ENCODE data around the gene SLC25A23. TPM values are rescaled to one million over a fixed set of nuclear protein-coding genes. Genes with fewer than 3 reads are reported as not detected.

The SLC25A23 gene
- total and polyA plus RNA-seq, 9 of the 15 experiments (the other 6 are each of a cell fraction or from before 2014, with no cell fraction given), result 6.1 to 72.0 (median 26.6) TPM

DNA sequence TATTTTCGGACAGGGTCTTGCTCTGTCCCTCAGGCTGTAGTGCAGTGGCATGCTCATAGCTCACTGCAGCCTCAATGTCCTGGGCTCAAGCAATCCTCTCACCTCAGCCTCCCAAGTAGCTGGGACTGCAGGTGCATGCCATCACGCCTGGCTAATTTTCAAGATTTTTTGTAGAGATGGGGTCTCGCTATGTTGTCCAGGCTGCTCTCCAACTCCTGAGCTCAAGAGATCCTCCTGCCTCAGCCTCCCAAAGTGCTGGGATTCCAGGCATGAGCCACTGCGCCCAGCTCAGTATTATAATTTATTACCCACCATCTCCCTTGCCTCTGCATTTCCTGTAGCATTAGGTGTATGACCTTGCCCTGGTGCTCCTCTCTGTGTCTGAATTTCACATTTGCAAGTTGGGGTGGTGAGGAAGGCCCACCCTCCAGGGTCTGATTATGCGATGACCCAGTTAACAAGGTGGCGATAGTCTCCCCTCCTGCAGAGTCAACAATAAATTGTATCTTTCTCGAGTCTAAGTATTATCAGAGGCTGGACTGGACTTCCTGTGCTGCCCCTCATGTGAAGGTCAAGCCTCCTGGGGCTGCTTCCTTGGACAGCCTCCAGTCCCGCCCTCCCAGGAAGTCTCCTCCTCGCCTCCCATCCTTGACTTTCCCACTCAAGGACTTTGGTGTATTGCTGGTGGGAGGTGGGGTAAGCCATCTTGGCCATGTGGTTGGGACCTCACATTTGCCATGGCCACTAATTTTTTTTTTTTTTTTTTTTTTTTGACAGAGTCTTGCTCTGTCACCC, 44.0 kb upstream of the SLC25A23 start (continued):
- TF ChIP-seq, protein P1, sequence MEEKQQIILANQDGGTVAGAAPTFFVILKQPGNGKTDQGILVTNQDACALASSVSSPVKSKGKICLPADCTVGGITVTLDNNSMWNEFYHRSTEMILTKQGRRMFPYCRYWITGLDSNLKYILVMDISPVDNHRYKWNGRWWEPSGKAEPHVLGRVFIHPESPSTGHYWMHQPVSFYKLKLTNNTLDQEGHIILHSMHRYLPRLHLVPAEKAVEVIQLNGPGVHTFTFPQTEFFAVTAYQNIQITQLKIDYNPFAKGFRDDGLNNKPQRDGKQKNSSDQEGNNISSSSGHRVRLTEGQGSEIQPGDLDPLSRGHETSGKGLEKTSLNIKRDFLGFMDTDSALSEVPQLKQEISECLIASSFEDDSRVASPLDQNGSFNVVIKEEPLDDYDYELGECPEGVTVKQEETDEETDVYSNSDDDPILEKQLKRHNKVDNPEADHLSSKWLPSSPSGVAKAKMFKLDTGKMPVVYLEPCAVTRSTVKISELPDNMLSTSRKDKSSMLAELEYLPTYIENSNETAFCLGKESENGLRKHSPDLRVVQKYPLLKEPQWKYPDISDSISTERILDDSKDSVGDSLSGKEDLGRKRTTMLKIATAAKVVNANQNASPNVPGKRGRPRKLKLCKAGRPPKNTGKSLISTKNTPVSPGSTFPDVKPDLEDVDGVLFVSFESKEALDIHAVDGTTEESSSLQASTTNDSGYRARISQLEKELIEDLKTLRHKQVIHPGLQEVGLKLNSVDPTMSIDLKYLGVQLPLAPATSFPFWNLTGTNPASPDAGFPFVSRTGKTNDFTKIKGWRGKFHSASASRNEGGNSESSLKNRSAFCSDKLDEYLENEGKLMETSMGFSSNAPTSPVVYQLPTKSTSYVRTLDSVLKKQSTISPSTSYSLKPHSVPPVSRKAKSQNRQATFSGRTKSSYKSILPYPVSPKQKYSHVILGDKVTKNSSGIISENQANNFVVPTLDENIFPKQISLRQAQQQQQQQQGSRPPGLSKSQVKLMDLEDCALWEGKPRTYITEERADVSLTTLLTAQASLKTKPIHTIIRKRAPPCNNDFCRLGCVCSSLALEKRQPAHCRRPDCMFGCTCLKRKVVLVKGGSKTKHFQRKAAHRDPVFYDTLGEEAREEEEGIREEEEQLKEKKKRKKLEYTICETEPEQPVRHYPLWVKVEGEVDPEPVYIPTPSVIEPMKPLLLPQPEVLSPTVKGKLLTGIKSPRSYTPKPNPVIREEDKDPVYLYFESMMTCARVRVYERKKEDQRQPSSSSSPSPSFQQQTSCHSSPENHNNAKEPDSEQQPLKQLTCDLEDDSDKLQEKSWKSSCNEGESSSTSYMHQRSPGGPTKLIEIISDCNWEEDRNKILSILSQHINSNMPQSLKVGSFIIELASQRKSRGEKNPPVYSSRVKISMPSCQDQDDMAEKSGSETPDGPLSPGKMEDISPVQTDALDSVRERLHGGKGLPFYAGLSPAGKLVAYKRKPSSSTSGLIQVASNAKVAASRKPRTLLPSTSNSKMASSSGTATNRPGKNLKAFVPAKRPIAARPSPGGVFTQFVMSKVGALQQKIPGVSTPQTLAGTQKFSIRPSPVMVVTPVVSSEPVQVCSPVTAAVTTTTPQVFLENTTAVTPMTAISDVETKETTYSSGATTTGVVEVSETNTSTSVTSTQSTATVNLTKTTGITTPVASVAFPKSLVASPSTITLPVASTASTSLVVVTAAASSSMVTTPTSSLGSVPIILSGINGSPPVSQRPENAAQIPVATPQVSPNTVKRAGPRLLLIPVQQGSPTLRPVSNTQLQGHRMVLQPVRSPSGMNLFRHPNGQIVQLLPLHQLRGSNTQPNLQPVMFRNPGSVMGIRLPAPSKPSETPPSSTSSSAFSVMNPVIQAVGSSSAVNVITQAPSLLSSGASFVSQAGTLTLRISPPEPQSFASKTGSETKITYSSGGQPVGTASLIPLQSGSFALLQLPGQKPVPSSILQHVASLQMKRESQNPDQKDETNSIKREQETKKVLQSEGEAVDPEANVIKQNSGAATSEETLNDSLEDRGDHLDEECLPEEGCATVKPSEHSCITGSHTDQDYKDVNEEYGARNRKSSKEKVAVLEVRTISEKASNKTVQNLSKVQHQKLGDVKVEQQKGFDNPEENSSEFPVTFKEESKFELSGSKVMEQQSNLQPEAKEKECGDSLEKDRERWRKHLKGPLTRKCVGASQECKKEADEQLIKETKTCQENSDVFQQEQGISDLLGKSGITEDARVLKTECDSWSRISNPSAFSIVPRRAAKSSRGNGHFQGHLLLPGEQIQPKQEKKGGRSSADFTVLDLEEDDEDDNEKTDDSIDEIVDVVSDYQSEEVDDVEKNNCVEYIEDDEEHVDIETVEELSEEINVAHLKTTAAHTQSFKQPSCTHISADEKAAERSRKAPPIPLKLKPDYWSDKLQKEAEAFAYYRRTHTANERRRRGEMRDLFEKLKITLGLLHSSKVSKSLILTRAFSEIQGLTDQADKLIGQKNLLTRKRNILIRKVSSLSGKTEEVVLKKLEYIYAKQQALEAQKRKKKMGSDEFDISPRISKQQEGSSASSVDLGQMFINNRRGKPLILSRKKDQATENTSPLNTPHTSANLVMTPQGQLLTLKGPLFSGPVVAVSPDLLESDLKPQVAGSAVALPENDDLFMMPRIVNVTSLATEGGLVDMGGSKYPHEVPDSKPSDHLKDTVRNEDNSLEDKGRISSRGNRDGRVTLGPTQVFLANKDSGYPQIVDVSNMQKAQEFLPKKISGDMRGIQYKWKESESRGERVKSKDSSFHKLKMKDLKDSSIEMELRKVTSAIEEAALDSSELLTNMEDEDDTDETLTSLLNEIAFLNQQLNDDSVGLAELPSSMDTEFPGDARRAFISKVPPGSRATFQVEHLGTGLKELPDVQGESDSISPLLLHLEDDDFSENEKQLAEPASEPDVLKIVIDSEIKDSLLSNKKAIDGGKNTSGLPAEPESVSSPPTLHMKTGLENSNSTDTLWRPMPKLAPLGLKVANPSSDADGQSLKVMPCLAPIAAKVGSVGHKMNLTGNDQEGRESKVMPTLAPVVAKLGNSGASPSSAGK (IDR thresholded peaks at IDR 0.05), result peak; percentile 46; the same call in 1 of the 2 replicates
- TF ChIP-seq CTBP1 (IDR thresholded peaks at IDR 0.05; ENCODE audit: borderline replicate concordance), result no peak
- TF ChIP-seq PHB2 (IDR thresholded peaks at IDR 0.05; ENCODE audit: low read depth), result no peak
- TF ChIP-seq, protein P2, sequence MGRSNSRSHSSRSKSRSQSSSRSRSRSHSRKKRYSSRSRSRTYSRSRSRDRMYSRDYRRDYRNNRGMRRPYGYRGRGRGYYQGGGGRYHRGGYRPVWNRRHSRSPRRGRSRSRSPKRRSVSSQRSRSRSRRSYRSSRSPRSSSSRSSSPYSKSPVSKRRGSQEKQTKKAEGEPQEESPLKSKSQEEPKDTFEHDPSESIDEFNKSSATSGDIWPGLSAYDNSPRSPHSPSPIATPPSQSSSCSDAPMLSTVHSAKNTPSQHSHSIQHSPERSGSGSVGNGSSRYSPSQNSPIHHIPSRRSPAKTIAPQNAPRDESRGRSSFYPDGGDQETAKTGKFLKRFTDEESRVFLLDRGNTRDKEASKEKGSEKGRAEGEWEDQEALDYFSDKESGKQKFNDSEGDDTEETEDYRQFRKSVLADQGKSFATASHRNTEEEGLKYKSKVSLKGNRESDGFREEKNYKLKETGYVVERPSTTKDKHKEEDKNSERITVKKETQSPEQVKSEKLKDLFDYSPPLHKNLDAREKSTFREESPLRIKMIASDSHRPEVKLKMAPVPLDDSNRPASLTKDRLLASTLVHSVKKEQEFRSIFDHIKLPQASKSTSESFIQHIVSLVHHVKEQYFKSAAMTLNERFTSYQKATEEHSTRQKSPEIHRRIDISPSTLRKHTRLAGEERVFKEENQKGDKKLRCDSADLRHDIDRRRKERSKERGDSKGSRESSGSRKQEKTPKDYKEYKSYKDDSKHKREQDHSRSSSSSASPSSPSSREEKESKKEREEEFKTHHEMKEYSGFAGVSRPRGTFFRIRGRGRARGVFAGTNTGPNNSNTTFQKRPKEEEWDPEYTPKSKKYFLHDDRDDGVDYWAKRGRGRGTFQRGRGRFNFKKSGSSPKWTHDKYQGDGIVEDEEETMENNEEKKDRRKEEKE (IDR thresholded peaks at IDR 0.05; ENCODE audit: borderline replicate concordance in 1 of 2, control insufficient read depth in 1 of 2, low read depth in 2 of 2, low read length in 1 of 2), result no peak
- TF ChIP-seq HDAC1 (IDR thresholded peaks at IDR 0.05), result no peak
- TF ChIP-seq, protein P3, sequence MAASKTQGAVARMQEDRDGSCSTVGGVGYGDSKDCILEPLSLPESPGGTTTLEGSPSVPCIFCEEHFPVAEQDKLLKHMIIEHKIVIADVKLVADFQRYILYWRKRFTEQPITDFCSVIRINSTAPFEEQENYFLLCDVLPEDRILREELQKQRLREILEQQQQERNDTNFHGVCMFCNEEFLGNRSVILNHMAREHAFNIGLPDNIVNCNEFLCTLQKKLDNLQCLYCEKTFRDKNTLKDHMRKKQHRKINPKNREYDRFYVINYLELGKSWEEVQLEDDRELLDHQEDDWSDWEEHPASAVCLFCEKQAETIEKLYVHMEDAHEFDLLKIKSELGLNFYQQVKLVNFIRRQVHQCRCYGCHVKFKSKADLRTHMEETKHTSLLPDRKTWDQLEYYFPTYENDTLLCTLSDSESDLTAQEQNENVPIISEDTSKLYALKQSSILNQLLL (CRISPR knock-in tag; IDR thresholded peaks at IDR 0.05; ENCODE audit: borderline replicate concordance), result no peak
- no peak for TF ChIP-seq SREBF2 (CRISPR knock-in tag; IDR thresholded peaks at IDR 0.05)
- TF ChIP-seq CBX3 (IDR thresholded peaks at IDR 0.05; ENCODE audit: borderline replicate concordance in 1 of 2, low read length in 2 of 2), result no peak
- peak; percentile 74 for TF ChIP-seq ESRRA (IDR thresholded peaks at IDR 0.05; ENCODE audit: borderline replicate concordance, low read depth)
- TF ChIP-seq ZNF12 (CRISPR knock-in tag; IDR thresholded peaks at IDR 0.05), result no peak

Measured in K562 (cell line).